ENCODE measurements around the gene RSF1.
"Not testable (repeated sequence)": the region's sequence is repeated elsewhere in the genome, so short reads cannot be mapped to it uniquely, and the experiment has no call there.

Gene RSF1

GRCh38 chr11:77633926-77634325 is 186.6 kb downstream of the RSF1 start:
- DNase-seq (ENCODE audit: low read depth in 1 of 2, low spot score in 1 of 2), result not testable (repeated sequence)

- DNase-seq (ENCODE audit: low read depth in 1 of 2, low spot score in 1 of 2), result no peak
These were observed 190.3 kb downstream of the RSF1 start for GRCh38 chr11:77630157-77630710.

GRCh38 chr11:77619576-77620198 is 200.8 kb downstream of the RSF1 start:
- peak in 1 of 2 donors; percentile 19 for DNase-seq (ENCODE audit: low read depth in 1 of 2, low spot score in 1 of 2)

- DNase-seq (ENCODE audit: low read depth in 1 of 2, low spot score in 1 of 2), result no peak
These were observed 202.6 kb downstream of the RSF1 start for GRCh38 chr11:77617892-77618291.

GRCh38 chr11:77611921-77612320 is 208.6 kb downstream of the RSF1 start:
- DNase-seq (ENCODE audit: low read depth in 1 of 2, low spot score in 1 of 2), result no peak
